AG08395 (cell line): Measurements from ENCODE around the gene PHOX2B.
"Not testable (repeated sequence)": the region's sequence is repeated elsewhere in the genome, so short reads cannot be mapped to it uniquely, and the experiment has no call there.

Experiments used
- DNase-seq: peaks from one replicate; pipeline ENCODE4 v3.0.0; 2012; ENCODE audit warnings: mixed read lengths, low spot score

The PHOX2B gene

GRCh38 chr4:41712425-41712824 lies 36.1 kb downstream of the PHOX2B start:
- no peak for DNase-seq

- DNase-seq = not testable (repeated sequence)
These were observed 36.9 kb downstream of the PHOX2B start for GRCh38 chr4:41711654-41712053.

- peak; percentile 26 for DNase-seq
These were observed 38.6 kb downstream of the PHOX2B start for GRCh38 chr4:41709844-41710481.

- no peak for DNase-seq
These were observed 44.7 kb downstream of the PHOX2B start for GRCh38 chr4:41703785-41704184.

- DNase-seq = no peak
These were observed 45.8 kb downstream of the PHOX2B start for GRCh38 chr4:41702770-41703169.

GRCh38 chr4:41701983-41702382 lies 46.5 kb downstream of the PHOX2B start:
- DNase-seq = no peak

- DNase-seq = no peak
These were observed 51.8 kb downstream of the PHOX2B start for GRCh38 chr4:41696763-41697162.

GRCh38 chr4:41696131-41696530 lies 52.4 kb downstream of the PHOX2B start:
- DNase-seq = no peak
